H9 (cell line): ENCODE data around the gene S100A8. TPM values are rescaled to one million over a fixed set of nuclear protein-coding genes. Genes with fewer than 3 reads are reported as not detected.

Experiments
- DNase-seq: peaks from one replicate; pipeline ENCODE4 v3.0.0-alpha.2; 2017
- H2AFZ ChIP-seq: one replicate; pipeline ENCODE4 v1.6.1; 2013; ENCODE audit warnings: mild to moderate bottlenecking, low read length, control low read depth, moderate library complexity
- H2AK5ac ChIP-seq: 2 replicates; pipeline ENCODE4 v1.6.1; 2013; ENCODE audit warnings: low read length, control low read depth, mixed read lengths; ENCODE audit not compliant: insufficient read length
- H2BK120ac ChIP-seq: one replicate; pipeline ENCODE4 v1.6.1; 2013; ENCODE audit warnings: low read depth, mild to moderate bottlenecking, low read length, control low read depth, inconsistent platforms; ENCODE audit not compliant: poor library complexity, severe bottlenecking
- H2BK12ac ChIP-seq: 2 replicates; pipeline ENCODE4 v1.6.1; 2013; ENCODE audit warnings: low read length, control low read depth, mixed read lengths, low read depth; ENCODE audit not compliant: insufficient read length
- H2BK15ac ChIP-seq: 2 replicates; pipeline ENCODE4 v1.6.1; 2013; ENCODE audit warnings: low read depth, low read length, control low read depth
- H2BK20ac ChIP-seq: one replicate; pipeline ENCODE4 v1.6.1; 2013; ENCODE audit warnings: low read depth, mild to moderate bottlenecking, low read length, control low read depth, inconsistent platforms; ENCODE audit not compliant: poor library complexity, severe bottlenecking
- H2BK5ac ChIP-seq: 2 replicates; pipeline ENCODE4 v1.6.1; 2013; ENCODE audit warnings: low read length, control low read depth, mixed read lengths; ENCODE audit not compliant: insufficient read length
- H3K14ac ChIP-seq: 2 replicates; pipeline ENCODE4 v1.6.1; 2013; ENCODE audit warnings: low read length, control low read depth; ENCODE audit not compliant: insufficient read depth
- H3K18ac ChIP-seq: 2 replicates; pipeline ENCODE4 v1.6.1; 2013; ENCODE audit warnings: low read depth, mild to moderate bottlenecking, mixed read lengths, low read length, control low read depth; ENCODE audit not compliant: insufficient read length
- H3K23ac ChIP-seq: 2 replicates; pipeline ENCODE4 v1.6.1; 2013; ENCODE audit warnings: low read length, control low read depth, mixed read lengths, low read depth; ENCODE audit not compliant: insufficient read length
- H3K23me2 ChIP-seq: 2 replicates; pipeline ENCODE4 v1.6.1; 2013; ENCODE audit warnings: low read depth, mild to moderate bottlenecking, mixed read lengths, low read length, control low read depth; ENCODE audit not compliant: insufficient read length, poor library complexity, severe bottlenecking
- H3K27ac ChIP-seq: 2 replicates; pipeline ENCODE4 v1.5.1; 2013; ENCODE audit warnings: low read length, control low read depth, mixed read lengths, low read depth; ENCODE audit not compliant: insufficient read length
- H3K27me3 ChIP-seq: 2 replicates; pipeline ENCODE4 v1.6.1; 2013; ENCODE audit warnings: low read length, control low read depth, inconsistent platforms; ENCODE audit not compliant: insufficient read depth
- H3K4ac ChIP-seq: 2 replicates; pipeline ENCODE4 v1.6.1; 2013; ENCODE audit warnings: low read depth, mild to moderate bottlenecking, control low read depth, inconsistent platforms, low read length, moderate library complexity
- H3K4me1 ChIP-seq: 2 replicates; pipeline ENCODE4 v1.6.1; 2013; ENCODE audit warnings: low read length, control low read depth, inconsistent platforms; ENCODE audit not compliant: insufficient read depth
- H3K4me2 ChIP-seq: 2 replicates; pipeline ENCODE4 v1.6.1; 2013; ENCODE audit warnings: low read length, control low read depth, mixed read lengths; ENCODE audit not compliant: insufficient read length, insufficient read depth
- H3K56ac ChIP-seq: 2 replicates; pipeline ENCODE4 v1.6.1; 2013; ENCODE audit warnings: low read depth, mild to moderate bottlenecking, mixed read lengths, low read length, control low read depth; ENCODE audit not compliant: insufficient read length
- H3K79me1 ChIP-seq: 2 replicates; pipeline ENCODE4 v1.6.1; 2013; ENCODE audit warnings: low read depth, mild to moderate bottlenecking, moderate library complexity, low read length, control low read depth, inconsistent platforms; ENCODE audit not compliant: insufficient read depth, poor library complexity, severe bottlenecking
- H3K79me2 ChIP-seq: 2 replicates; pipeline ENCODE4 v1.6.1; 2013; ENCODE audit warnings: low read length, control low read depth, inconsistent platforms; ENCODE audit not compliant: insufficient read depth
- H3K9ac ChIP-seq: 2 replicates; pipeline ENCODE4 v1.6.1; 2013; ENCODE audit warnings: low read length, control low read depth, mixed read lengths; ENCODE audit not compliant: insufficient read length; ENCODE audit errors: extremely low read depth
- H3K9me3 ChIP-seq: one replicate; pipeline ENCODE4 v1.6.1; 2013; ENCODE audit warnings: low read depth, low read length, inconsistent platforms; ENCODE audit not compliant: control insufficient read depth
- H3T11ph ChIP-seq: one replicate; pipeline ENCODE4 v1.6.1; 2013; ENCODE audit warnings: mild to moderate bottlenecking, low read length, control low read depth, inconsistent platforms
- H4K20me1 ChIP-seq: one replicate; pipeline ENCODE4 v1.6.1; 2013; ENCODE audit not compliant: control insufficient read depth, insufficient read length, insufficient read depth
- H4K5ac ChIP-seq: 2 replicates; pipeline ENCODE4 v1.6.1; 2013; ENCODE audit warnings: low read depth, mild to moderate bottlenecking, mixed read lengths, low read length, control low read depth; ENCODE audit not compliant: insufficient read length
- H4K8ac ChIP-seq: replicated peaks from 2 replicates; pipeline ENCODE4 v1.6.1; 2013; ENCODE audit warnings: low read length, control low read depth, mixed read lengths, low read depth; ENCODE audit not compliant: insufficient read length
- H4K91ac ChIP-seq: 2 replicates; pipeline ENCODE4 v1.6.1; 2013; ENCODE audit warnings: low read depth, mild to moderate bottlenecking, moderate library complexity, mixed read lengths, low read length, control low read depth; ENCODE audit not compliant: insufficient read length
- H3K27ac Mint-ChIP-seq, 3 experiments: 2 replicates in 2 of 3; 3 replicates in 1 of 3; pipeline ENCODE4 v1.8.0; 2020 to 2021; ENCODE audit warnings: mixed read lengths in 3 of 3, mild to moderate bottlenecking in 1 of 3, moderate library complexity in 1 of 3
- H3K27me3 Mint-ChIP-seq: 2 replicates; pipeline ENCODE4 v1.8.0; 2021; ENCODE audit warnings: low read depth, mild to moderate bottlenecking, moderate library complexity, mixed read lengths
- H3K36me3 Mint-ChIP-seq, 3 experiments: 2 replicates in 2 of 3; 3 replicates in 1 of 3; pipeline ENCODE4 v1.8.0; 2020 to 2021; ENCODE audit warnings: low read depth in 3 of 3, mixed read lengths in 3 of 3; ENCODE audit not compliant: insufficient read depth in 1 of 3
- H3K4me1 Mint-ChIP-seq, 2 experiments: 2 replicates each; pipeline ENCODE4 v1.8.0; 2020; ENCODE audit warnings: mixed read lengths in 2 of 2
- H3K4me3 Mint-ChIP-seq, 2 experiments: 2 replicates in 1 of 2; 3 replicates in 1 of 2; pipeline ENCODE4 v1.8.0; 2020 to 2021; ENCODE audit warnings: mild to moderate bottlenecking in 2 of 2, mixed read lengths in 2 of 2, moderate library complexity in 1 of 2
- H3K9me3 Mint-ChIP-seq, 2 experiments: 2 replicates in 1 of 2; 3 replicates in 1 of 2; pipeline ENCODE4 v1.8.0; 2020; ENCODE audit warnings: mild to moderate bottlenecking in 2 of 2, mixed read lengths in 2 of 2, moderate library complexity in 1 of 2
- WGBS: extraction: QIAGEN DNeasy Blood & Tissue Kit; methylation state at CpG from one replicate; pipeline ENCODE4 v1.1.7; 2013; ENCODE audit warnings: missing lambda C conversion rate, low lambda C conversion rate, mixed read lengths; ENCODE audit not compliant: insufficient read length; ENCODE audit errors: extremely low coverage; 5-methylcytosine and 5-hydroxymethylcytosine counted together
- total RNA-seq: library from RNA; stranded (reverse); gene quantifications from 2 replicates; pipeline ENCODE4 v1.2.1, GENCODE V29; 2021
- TF ChIP-seq, protein P1 (sequence below): fragments of 200-600 bp; sonication (generic); conservative IDR thresholded peaks from 3 replicates; pipeline ENCODE4 v1.8.0; 2021; ENCODE audit warnings: antibody characterized with exemption, mild to moderate bottlenecking

S100A8 gene
- total RNA-seq, 1 experiment from 2014 or later, result not detected

DNA sequence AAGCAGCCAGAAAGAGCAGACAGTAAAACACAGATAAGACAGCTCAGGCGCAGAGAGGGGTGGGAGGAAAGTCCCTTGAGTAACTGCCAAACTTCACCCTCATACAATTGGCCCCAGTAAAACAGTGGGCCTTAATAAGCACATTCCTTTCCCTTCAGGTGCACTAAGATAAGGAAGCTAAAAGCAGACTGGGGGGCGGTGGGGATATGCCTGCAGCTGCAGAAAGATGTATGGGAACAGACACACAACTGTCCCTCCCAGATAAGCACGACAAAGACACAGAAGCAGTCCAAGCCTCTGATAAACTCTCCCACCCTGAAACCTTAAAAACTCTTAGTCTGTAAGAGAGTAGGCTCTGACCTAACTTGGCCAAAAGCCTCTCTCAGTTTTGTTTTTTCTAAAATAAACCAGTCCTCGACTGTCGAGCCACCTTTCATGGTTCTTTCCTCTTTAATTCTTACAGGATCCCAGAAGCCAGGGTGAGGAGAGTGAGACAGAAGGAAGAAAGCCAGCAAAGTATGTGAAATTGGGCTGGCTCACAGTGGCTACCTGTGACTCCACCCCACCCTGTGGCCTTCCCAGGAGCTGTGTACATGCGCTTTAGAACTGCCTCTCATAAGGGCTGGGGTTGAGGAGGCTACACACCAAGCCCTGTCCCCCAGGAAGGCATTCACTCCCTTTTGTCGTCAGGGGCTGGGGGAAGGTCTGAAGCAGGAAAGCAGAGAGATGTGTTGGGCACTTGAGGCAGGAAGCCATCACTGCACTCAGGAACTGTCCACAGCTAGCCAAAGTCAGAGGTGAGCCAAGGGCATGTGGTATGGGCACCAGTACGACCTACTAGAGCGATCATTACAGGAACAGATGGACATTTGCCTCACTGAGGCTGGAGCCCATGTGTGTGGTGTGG, 46.8 kb downstream of the S100A8 start:
- H3K23ac ChIP-seq, result no peak overlapping the region
- H3K9ac ChIP-seq, result no peak overlapping the region
- no peak overlapping the region for H3K56ac ChIP-seq
- no peaks in the 10 kb centered on the region for H3K79me2 ChIP-seq
- H3K4me2 ChIP-seq, result no peak overlapping the region
- H2BK12ac ChIP-seq, result no peak overlapping the region
- no peak overlapping the region for H3T11ph ChIP-seq
- no peaks in the 10 kb centered on the region; a peak in 1 of 7 replicates for H3K36me3 Mint-ChIP-seq
- no peak overlapping the region for H3K4me3 Mint-ChIP-seq
- TF ChIP-seq, protein P1, sequence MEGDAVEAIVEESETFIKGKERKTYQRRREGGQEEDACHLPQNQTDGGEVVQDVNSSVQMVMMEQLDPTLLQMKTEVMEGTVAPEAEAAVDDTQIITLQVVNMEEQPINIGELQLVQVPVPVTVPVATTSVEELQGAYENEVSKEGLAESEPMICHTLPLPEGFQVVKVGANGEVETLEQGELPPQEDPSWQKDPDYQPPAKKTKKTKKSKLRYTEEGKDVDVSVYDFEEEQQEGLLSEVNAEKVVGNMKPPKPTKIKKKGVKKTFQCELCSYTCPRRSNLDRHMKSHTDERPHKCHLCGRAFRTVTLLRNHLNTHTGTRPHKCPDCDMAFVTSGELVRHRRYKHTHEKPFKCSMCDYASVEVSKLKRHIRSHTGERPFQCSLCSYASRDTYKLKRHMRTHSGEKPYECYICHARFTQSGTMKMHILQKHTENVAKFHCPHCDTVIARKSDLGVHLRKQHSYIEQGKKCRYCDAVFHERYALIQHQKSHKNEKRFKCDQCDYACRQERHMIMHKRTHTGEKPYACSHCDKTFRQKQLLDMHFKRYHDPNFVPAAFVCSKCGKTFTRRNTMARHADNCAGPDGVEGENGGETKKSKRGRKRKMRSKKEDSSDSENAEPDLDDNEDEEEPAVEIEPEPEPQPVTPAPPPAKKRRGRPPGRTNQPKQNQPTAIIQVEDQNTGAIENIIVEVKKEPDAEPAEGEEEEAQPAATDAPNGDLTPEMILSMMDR, result no peak
- no peak overlapping the region for H3K27ac ChIP-seq
- no peaks in the 10 kb centered on the region for H3K79me1 ChIP-seq
- DNase-seq, result no peak
- no peak overlapping the region for H4K5ac ChIP-seq
- H2BK120ac ChIP-seq, result no peak overlapping the region
- H2AK5ac ChIP-seq, result no peak overlapping the region
- WGBS, result no CpG with 5 or more reads among the region's 9 CpGs
- H3K27me3 Mint-ChIP-seq, result peaks cover 22% of the 10 kb centered on the region
- H2AFZ ChIP-seq, result no peak overlapping the region
- no peaks in the 10 kb centered on the region for H4K20me1 ChIP-seq
- H3K14ac ChIP-seq, result no peak overlapping the region
- no peak overlapping the region for H3K4ac ChIP-seq
- no peaks in the 10 kb centered on the region for H3K27me3 ChIP-seq
- no peak overlapping the region for H4K91ac ChIP-seq
- H4K8ac ChIP-seq, result no peak overlapping the region
- H2BK15ac ChIP-seq, result no peak overlapping the region
- no peak overlapping the region for H2BK20ac ChIP-seq
- H3K9me3 ChIP-seq, result no peaks in the 10 kb centered on the region
- no peak overlapping the region for H2BK5ac ChIP-seq
- H3K4me1 Mint-ChIP-seq, result peaks cover 0 to 5% of the 10 kb centered on the region in 2 experiments; a peak in 2 of 4 replicates
- H3K4me1 ChIP-seq, result no peaks in the 10 kb centered on the region
- H3K9me3 Mint-ChIP-seq, result no peaks in the 10 kb centered on the region
- no peak overlapping the region for H3K18ac ChIP-seq
- H3K23me2 ChIP-seq, result no peaks in the 10 kb centered on the region
- no peak overlapping the region; a peak in 1 of 7 replicates for H3K27ac Mint-ChIP-seq
